Measurements from ENCODE around the gene SMIM28.

The SMIM28 gene

GRCh38 chr6:138430361-138431145 lies 52.8 kb downstream of the SMIM28 start:
- DNase-seq (ENCODE audit: low read depth in 2 of 2) = no peak

GRCh38 chr6:138431256-138432062 lies 53.8 kb downstream of the SMIM28 start:
- DNase-seq (ENCODE audit: low read depth in 2 of 2) = no peak

- no peak for DNase-seq (ENCODE audit: low read depth in 2 of 2)
Measured at GRCh38 chr6:138432063-138432356, 54.3 kb downstream of the SMIM28 start.

Measured in stimulated activated CD8-positive, alpha-beta memory T cell treated with anti-CD3 and anti-CD28 coated beads, Interleukin-2, amount 100 ng/mL, for 48 hours (primary cell).